H1 (cell line): ENCODE measurements around the gene RNF186. TPM values are rescaled to one million over a fixed set of nuclear protein-coding genes. Genes with fewer than 3 reads are reported as not detected.

ENCODE experiments used
- CTCF ChIA-PET: fragments of 300-600 bp; sonication (Branson Sonifier 250); formaldehyde crosslinking; loops from one replicate; lab custom pipeline; 2021; ENCODE audit not compliant: partially characterized antibody; lab: Charles Lee
- POLR2A ChIA-PET: fragments of 300-600 bp; sonication (Branson Sonifier 250); formaldehyde crosslinking; loops from one replicate; lab custom pipeline; 2021; ENCODE audit warnings: inconsistent platforms; ENCODE audit not compliant: partially characterized antibody; lab: Charles Lee
- DNase-seq, 2 experiments: peaks; one replicate each; pipeline versions ENCODE4 v3.0.0 to v3.0.0-alpha.2; 2010 to 2022; ENCODE audit warnings: low spot score in 2 of 2, low read depth in 1 of 2, mixed read lengths in 1 of 2
- FAIRE-seq: peaks from 2 replicates; lab custom pipeline; 2011; peaks lifted over from hg19 to GRCh38; lab: Jason Lieb, UNC
- H2AFZ ChIP-seq: 2 replicates; pipeline ENCODE4 v1.8.1; 2012; ENCODE audit warnings: low read length, inconsistent platforms
- H2AK5ac ChIP-seq: 2 replicates; pipeline ENCODE4 v1.6.1; 2013; ENCODE audit warnings: low read depth, low read length
- H2BK120ac ChIP-seq: replicated peaks from 2 replicates; pipeline ENCODE3; 2013; ENCODE audit warnings: low read depth, low read length, inconsistent platforms
- H2BK12ac ChIP-seq: 2 replicates; pipeline ENCODE4 v1.6.1; 2013; ENCODE audit warnings: low read depth, low read length
- H2BK15ac ChIP-seq: 2 replicates; pipeline ENCODE4 v1.6.1; 2013; ENCODE audit warnings: low read length
- H2BK20ac ChIP-seq: 2 replicates; pipeline ENCODE4 v1.6.1; 2013; ENCODE audit warnings: low read length
- H2BK5ac ChIP-seq: 2 replicates; pipeline ENCODE4 v1.6.1; 2013; ENCODE audit warnings: low read depth, low read length
- H3K14ac ChIP-seq: 2 replicates; pipeline ENCODE4 v1.6.1; 2013; ENCODE audit warnings: inconsistent platforms; ENCODE audit not compliant: insufficient read length
- H3K18ac ChIP-seq: 2 replicates; pipeline ENCODE4 v1.6.1; 2013; ENCODE audit warnings: low read length; ENCODE audit errors: extremely low read depth
- H3K23ac ChIP-seq: 2 replicates; pipeline ENCODE4 v1.6.1; 2013; ENCODE audit warnings: inconsistent platforms; ENCODE audit not compliant: insufficient read length
- H3K23me2 ChIP-seq: 2 replicates; pipeline ENCODE4 v1.6.1; 2013; ENCODE audit warnings: low read depth, low read length
- H3K27ac ChIP-seq: 2 replicates; pipeline ENCODE4 v1.6.1; 2011; ENCODE audit warnings: low read depth, low read length, inconsistent platforms
- H3K27me3 ChIP-seq, 4 experiments: replicated peaks in 1 of 4; 1 replicate in 1 of 4; 2 replicates in 3 of 4; pipeline versions ENCODE4 v1.6.1 to v1.8.1; 2011 to 2013; ENCODE audit warnings: low read length in 3 of 4, mild to moderate bottlenecking in 3 of 4, inconsistent platforms in 2 of 4, mixed read lengths in 2 of 4, moderate library complexity in 1 of 4; ENCODE audit not compliant: control insufficient read depth in 3 of 4, insufficient read depth in 3 of 4; ENCODE audit errors: extremely low read depth in 1 of 4
- H3K36me3 ChIP-seq, 4 experiments: 2 replicates each; pipeline versions ENCODE4 v1.6.1 to v1.8.1; 2011 to 2013; ENCODE audit warnings: mild to moderate bottlenecking in 4 of 4, low read length in 3 of 4, moderate library complexity in 2 of 4, control low read depth in 1 of 4, inconsistent platforms in 1 of 4; ENCODE audit not compliant: insufficient read depth in 4 of 4, control insufficient read depth in 2 of 4
- H3K4ac ChIP-seq: replicated peaks from 2 replicates; pipeline ENCODE3; 2013; ENCODE audit warnings: low read length, low read depth, mixed read lengths, inconsistent platforms; ENCODE audit not compliant: insufficient read length
- H3K4me1 ChIP-seq, 4 experiments: replicated peaks in 1 of 4; 1 replicate in 1 of 4; 2 replicates in 3 of 4; pipeline versions ENCODE4 v1.6.1 to v1.8.1; 2011 to 2013; ENCODE audit warnings: low read length in 3 of 4, inconsistent platforms in 2 of 4, mixed read lengths in 1 of 4; ENCODE audit not compliant: insufficient read depth in 4 of 4, control insufficient read depth in 3 of 4
- H3K4me2 ChIP-seq, 2 experiments: 2 replicates each; pipeline versions ENCODE4 v1.6.1 to v1.8.1; 2011 to 2013; ENCODE audit warnings: low read depth in 2 of 2, low read length in 2 of 2, control low read depth in 1 of 2, inconsistent platforms in 1 of 2, mild to moderate bottlenecking in 1 of 2; ENCODE audit not compliant: insufficient read depth in 1 of 2
- H3K4me3 ChIP-seq, 4 experiments: fragments of 200-600, 300-600 bp in 1 of 4; sonication (generic), shearing (Covaris generic), sonication (Bioruptor Twin) in 1 of 4; 2 replicates each; pipeline versions ENCODE4 v1.5.1 to v1.8.1; 2011 to 2016; ENCODE audit warnings: low read length in 4 of 4, low read depth in 3 of 4, control low read depth in 2 of 4, inconsistent platforms in 2 of 4, mild to moderate bottlenecking in 2 of 4, mixed read lengths in 1 of 4, moderate library complexity in 1 of 4; ENCODE audit not compliant: insufficient read depth in 2 of 4; ENCODE audit errors: extremely low read depth in 1 of 4
- H3K56ac ChIP-seq: replicated peaks from 2 replicates; pipeline ENCODE3; 2013; ENCODE audit warnings: low read depth, mild to moderate bottlenecking, mixed read lengths, low read length, inconsistent platforms; ENCODE audit not compliant: insufficient read length
- H3K79me1 ChIP-seq: 2 replicates; pipeline ENCODE4 v1.6.1; 2013; ENCODE audit warnings: low read depth, low read length, control low read depth
- H3K79me2 ChIP-seq, 2 experiments: 2 replicates each; pipeline versions ENCODE4 v1.6.1 to v1.8.1; 2012 to 2013; ENCODE audit warnings: low read length in 2 of 2, mild to moderate bottlenecking in 2 of 2, inconsistent platforms in 1 of 2; ENCODE audit not compliant: insufficient read depth in 2 of 2, control insufficient read depth in 1 of 2
- H3K9ac ChIP-seq, 4 experiments: replicated peaks in 1 of 4; 1 replicate in 1 of 4; 2 replicates in 3 of 4; pipeline versions ENCODE4 v1.6.1 to v1.8.1; 2011 to 2013; ENCODE audit warnings: low read depth in 3 of 4, low read length in 3 of 4, control low read depth in 2 of 4, mild to moderate bottlenecking in 2 of 4, moderate library complexity in 2 of 4, inconsistent platforms in 1 of 4; ENCODE audit errors: extremely low read depth in 1 of 4
- H3K9me3 ChIP-seq, 2 experiments: 2 replicates each; pipeline versions ENCODE4 v1.6.1 to v1.8.1; 2012 to 2013; ENCODE audit warnings: mild to moderate bottlenecking in 2 of 2, moderate library complexity in 2 of 2, control low read depth in 1 of 2, inconsistent platforms in 1 of 2, low read depth in 1 of 2, low read length in 1 of 2, mixed read lengths in 1 of 2; ENCODE audit not compliant: insufficient read depth in 2 of 2
- H4K20me1 ChIP-seq, 2 experiments: replicated peaks in 1 of 2; 2 replicates each; pipeline versions ENCODE3 to v1.8.1; 2011 to 2013; ENCODE audit warnings: inconsistent platforms in 2 of 2, low read length in 2 of 2, mild to moderate bottlenecking in 1 of 2; ENCODE audit not compliant: insufficient read depth in 2 of 2, control insufficient read depth in 1 of 2
- H4K5ac ChIP-seq: 2 replicates; pipeline ENCODE4 v1.6.1; 2013; ENCODE audit warnings: low read length, low read depth, mixed read lengths, inconsistent platforms; ENCODE audit not compliant: insufficient read length
- H4K8ac ChIP-seq: 2 replicates; pipeline ENCODE4 v1.8.0; 2013; ENCODE audit warnings: mild to moderate bottlenecking, moderate library complexity, low read length, inconsistent platforms; ENCODE audit not compliant: insufficient read depth; ENCODE audit errors: extremely low read depth
- H4K91ac ChIP-seq: replicated peaks from 2 replicates; pipeline ENCODE3; 2013; ENCODE audit warnings: low read length, mixed read lengths, inconsistent platforms; ENCODE audit not compliant: insufficient read length
- ATF2 ChIP-seq: IDR thresholded peaks from 2 replicates; pipeline ENCODE4 v1.6.1; 2012; ENCODE audit warnings: low read length, inconsistent platforms
- BCL11A ChIP-seq, 2 experiments: IDR thresholded peaks; one replicate each; pipeline ENCODE4 v1.6.1; 2011; ENCODE audit warnings: low read depth in 2 of 2, low read length in 2 of 2, mild to moderate bottlenecking in 2 of 2
- EP300 ChIP-seq, 2 experiments: IDR thresholded peaks; 1 replicate in 1 of 2; 2 replicates in 1 of 2; pipeline ENCODE4 v1.6.1; 2011 to 2012; ENCODE audit warnings: low read depth in 2 of 2, low read length in 2 of 2, mild to moderate bottlenecking in 2 of 2, borderline replicate concordance in 1 of 2, inconsistent platforms in 1 of 2, moderate library complexity in 1 of 2
- HDAC2 ChIP-seq, 2 experiments: fragments of 300-600 bp in 1 of 2; sonication (generic) in 1 of 2; IDR thresholded peaks; 2 replicates each; pipeline ENCODE4 v1.6.1; 2011 to 2012; ENCODE audit warnings: low read depth in 2 of 2, low read length in 2 of 2, mild to moderate bottlenecking in 2 of 2, moderate library complexity in 2 of 2, borderline replicate concordance in 1 of 2, inconsistent platforms in 1 of 2
- JUN ChIP-seq: IDR thresholded peaks from 2 replicates; pipeline ENCODE4 v1.6.1; 2011; ENCODE audit warnings: low read depth, mild to moderate bottlenecking, improper control_type of control experiment, low read length
- NANOG ChIP-seq: IDR thresholded peaks from 2 replicates; pipeline ENCODE4 v1.6.1; 2011; ENCODE audit warnings: low read length, low read depth, mild to moderate bottlenecking, inconsistent platforms; ENCODE audit not compliant: insufficient read depth, poor library complexity, severe bottlenecking
- POLR2A ChIP-seq, 2 experiments: IDR thresholded peaks; 1 replicate in 1 of 2; 2 replicates in 1 of 2; pipeline ENCODE4 v1.6.1; 2011; ENCODE audit warnings: low read depth in 2 of 2, low read length in 2 of 2, mild to moderate bottlenecking in 2 of 2; ENCODE audit errors: control extremely low read depth in 1 of 2
- RNF2 ChIP-seq: fragments of 200-900, 300-1000 bp; sonication (generic); IDR thresholded peaks from 2 replicates; pipeline ENCODE4 v1.7.1; 2016; ENCODE audit warnings: borderline replicate concordance, low read depth, mild to moderate bottlenecking, antibody characterized with exemption, low read length; ENCODE audit not compliant: poor library complexity, severe bottlenecking; ENCODE audit errors: missing control alignments
- TAF1 ChIP-seq: IDR thresholded peaks from 2 replicates; pipeline ENCODE4 v1.6.1; 2011; ENCODE audit warnings: mild to moderate bottlenecking, low read depth, low read length
- WGBS, 2 experiments: shearing (Covaris generic) in 1 of 2; methylation state at CpG; one replicate each; pipeline versions ENCODE4 v1.1.6 to v1.1.7; 2013 to 2015; ENCODE audit warnings: low lambda C conversion rate in 2 of 2, mixed read lengths in 2 of 2, inconsistent platforms in 1 of 2, low coverage in 1 of 2, missing lambda C conversion rate in 1 of 2; ENCODE audit not compliant: insufficient replicate concordance in 2 of 2, insufficient coverage in 1 of 2, insufficient read length in 1 of 2; ENCODE audit errors: extremely low coverage in 1 of 2, missing lambda C conversion rate in 1 of 2; 5-methylcytosine and 5-hydroxymethylcytosine counted together
- polyA plus RNA-seq, 7 experiments: library from polyadenylated mRNA; depleted of rRNA in 3 of 7; stranded (reverse) in 5 of 7; unstranded in 2 of 7; fragments of >200 nt in 5 of 7; fragments of 200-250 nt in 2 of 7; gene quantifications; 1 replicate in 5 of 7; 2 replicates in 1 of 7; 4 replicates in 1 of 7; pipeline versions ENCODE4 v1.2.1 to v1.2.3, GENCODE V29; 2011 to 2013; ENCODE audit warnings: missing spikeins in 2 of 7, mixed read lengths in 2 of 7
- total RNA-seq: library from RNA; stranded (reverse); fragmentation: NEBNext Ultra II Directional; extraction: Animal tissue kit (Norgen Biotek cat#: 25700); gene quantifications from 2 replicates; pipeline ENCODE4 v1.2.1, GENCODE V29; 2021
- TF ChIP-seq, protein P1 (sequence below): IDR thresholded peaks from 2 replicates; pipeline ENCODE4 v1.6.1; 2011; ENCODE audit warnings: low read length, improper control_type of control experiment

The RNF186 gene
- total and polyA plus RNA-seq, 2 of the 8 experiments (the other 6 are each of a cell fraction or from before 2014, with no cell fraction given): not detected

- Histone ChIP-seq H4K20me1 (no peaks in the 10 kb centered on the region), H3K9me3 (no peaks in the 10 kb centered on the region), H2BK5ac (no peak overlapping the region), H3K18ac (no peak overlapping the region), H2BK12ac (no peak overlapping the region), H3K36me3 (no peaks in the 10 kb centered on the region), H2AFZ (no peak overlapping the region), H3K9ac (no peak overlapping the region), H3K79me1 (no peaks in the 10 kb centered on the region), H3K23ac (no peak overlapping the region), H2BK15ac (no peak overlapping the region), H3K4me2 (no peak overlapping the region), H3K14ac (no peak overlapping the region), H2BK120ac (no peak overlapping the region), H3K27me3 (0 out of 7 replicates have a peak, but pooled peaks cover 0 to 2% (median 0%) of the 10 kb centered on the region in 4 experiments), H4K91ac (no peak overlapping the region), H4K8ac (no peak overlapping the region), H4K5ac (no peak overlapping the region), H2AK5ac (no peak overlapping the region), H3K79me2 (no peaks in the 10 kb centered on the region), H3K4me3 (no peak overlapping the region), H3K23me2 (no peaks in the 10 kb centered on the region), H3K27ac (no peak overlapping the region), H3K4me1 (no peaks in the 10 kb centered on the region), H2BK20ac (no peak overlapping the region), H3K4ac (no peak overlapping the region), H3K56ac (no peak overlapping the region)
- ChIA-PET POLR2A (no interaction called here), CTCF (no interaction called here)
- FAIRE-seq (no peak), DNase-seq (no peak)
- 81% methylated on average over 2 of the region's 2 CpGs; no CpG with 5 or more reads in 1 of the 2 experiments for WGBS, 2 experiments
- TF ChIP-seq JUN: no peak
- no peak for TF ChIP-seq HDAC2 (IDR thresholded peaks at IDR 0.05; ENCODE audit: borderline replicate concordance in 1 of 2, low read depth in 2 of 2, low read length in 2 of 2)
- TF ChIP-seq NANOG: no peak
- no peak for TF ChIP-seq TAF1
- TF ChIP-seq RNF2: no peak
- no peak for TF ChIP-seq BCL11A (IDR thresholded peaks at IDR 0.05; ENCODE audit: low read depth in 2 of 2, low read length in 2 of 2)
- TF ChIP-seq POLR2A (IDR thresholded peaks at IDR 0.05; ENCODE audit: control extremely low read depth in 1 of 2, low read depth in 2 of 2, low read length in 2 of 2): no peak
- TF ChIP-seq, protein P1, sequence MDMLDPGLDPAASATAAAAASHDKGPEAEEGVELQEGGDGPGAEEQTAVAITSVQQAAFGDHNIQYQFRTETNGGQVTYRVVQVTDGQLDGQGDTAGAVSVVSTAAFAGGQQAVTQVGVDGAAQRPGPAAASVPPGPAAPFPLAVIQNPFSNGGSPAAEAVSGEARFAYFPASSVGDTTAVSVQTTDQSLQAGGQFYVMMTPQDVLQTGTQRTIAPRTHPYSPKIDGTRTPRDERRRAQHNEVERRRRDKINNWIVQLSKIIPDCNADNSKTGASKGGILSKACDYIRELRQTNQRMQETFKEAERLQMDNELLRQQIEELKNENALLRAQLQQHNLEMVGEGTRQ: no peak
- TF ChIP-seq EP300 (IDR thresholded peaks at IDR 0.05; ENCODE audit: borderline replicate concordance in 1 of 2, low read depth in 2 of 2, low read length in 2 of 2): no peak
- TF ChIP-seq ATF2: no peak
These were observed 46.0 kb upstream of the RNF186 start for GRCh38 chr1:19861034-19861433.
